Adipocyte (in vitro differentiated cells): ENCODE data around the gene PDZD2.
"Not testable (repeated sequence)": the region's sequence is repeated elsewhere in the genome, so short reads cannot be mapped to it uniquely, and the experiment has no call there.

ENCODE experiments used
- DNase-seq: peaks from one replicate; pipeline ENCODE4 v3.0.0-alpha.2; 2015; ENCODE audit warnings: low read depth
- H3K27me3 ChIP-seq: replicated peaks from 2 replicates; pipeline ENCODE4 v1.7.0; 2013; ENCODE audit warnings: mild to moderate bottlenecking, low read length, moderate library complexity; ENCODE audit not compliant: control insufficient read depth, insufficient read depth
- H3K36me3 ChIP-seq: 2 replicates; pipeline ENCODE4 v1.7.0; 2013; ENCODE audit warnings: low read length, mild to moderate bottlenecking, moderate library complexity; ENCODE audit not compliant: control insufficient read depth, insufficient read depth, severe bottlenecking
- H3K4me1 ChIP-seq: 2 replicates; pipeline ENCODE4 v1.7.0; 2013; ENCODE audit warnings: mild to moderate bottlenecking, low read length, moderate library complexity; ENCODE audit not compliant: control insufficient read depth, insufficient read depth
- H3K4me3 ChIP-seq: 2 replicates; pipeline ENCODE4 v1.7.0; 2013; ENCODE audit warnings: mild to moderate bottlenecking, low read length, moderate library complexity
- H3K9ac ChIP-seq: 2 replicates; pipeline ENCODE4 v1.7.0; 2013; ENCODE audit warnings: mild to moderate bottlenecking, low read length, moderate library complexity
- H3K9me3 ChIP-seq: 2 replicates; pipeline ENCODE4 v1.7.0; 2013; ENCODE audit warnings: mild to moderate bottlenecking, low read length, moderate library complexity; ENCODE audit not compliant: control insufficient read depth

Gene PDZD2

DNA sequence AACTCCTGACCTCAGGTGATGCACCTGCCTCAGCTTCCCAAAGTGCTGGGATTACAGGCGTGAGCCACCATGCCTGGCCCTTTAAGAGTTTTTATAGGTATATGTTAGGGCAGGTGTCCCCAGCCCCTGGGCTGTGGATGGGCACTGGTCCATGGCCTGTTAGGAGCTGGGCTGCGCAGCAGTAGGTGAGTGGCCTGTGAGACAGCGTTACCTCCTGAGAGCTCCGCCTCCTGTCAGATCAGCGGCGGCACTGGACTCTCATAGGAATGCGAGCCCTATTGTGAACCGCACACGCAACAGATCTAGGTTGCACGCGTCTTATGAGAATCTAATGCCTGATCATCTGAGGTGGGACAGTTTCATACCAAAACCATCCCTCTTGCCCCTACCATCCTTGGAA lies 361.8 kb downstream of the PDZD2 start:
- DNase-seq, result no peak
- peaks cover 2% of the 10 kb centered on the region for H3K27me3 ChIP-seq
- H3K9ac ChIP-seq, result no peak overlapping the region
- H3K36me3 ChIP-seq, result peaks cover 10% of the 10 kb centered on the region
- no peak overlapping the region for H3K4me3 ChIP-seq
- H3K4me1 ChIP-seq, result no peaks in the 10 kb centered on the region
- H3K9me3 ChIP-seq, result no peaks in the 10 kb centered on the region

DNA sequence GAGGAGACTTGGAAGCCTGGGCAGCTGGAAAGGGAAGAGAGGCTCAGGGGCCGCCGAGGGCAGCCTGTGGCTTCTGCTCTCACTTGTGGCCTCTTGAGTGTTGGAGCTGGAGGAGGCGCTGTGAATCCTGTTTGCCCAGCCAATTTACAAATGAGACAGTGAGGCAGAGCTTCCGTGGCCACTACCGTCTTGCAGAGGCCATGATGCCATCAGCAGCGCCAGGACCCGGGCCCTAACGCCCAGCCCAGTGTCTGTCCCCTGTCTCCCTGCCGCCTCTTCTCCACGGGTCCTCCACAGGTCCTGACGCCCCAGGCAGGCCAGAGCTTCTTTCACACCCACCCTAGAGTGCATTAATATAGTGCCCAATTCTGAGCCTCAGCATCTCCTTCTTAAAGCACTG lies 362.4 kb downstream of the PDZD2 start:
- Histone ChIP-seq H3K36me3 (peaks cover 10% of the 10 kb centered on the region), H3K27me3 (no peaks in the 10 kb centered on the region), H3K4me1 (no peaks in the 10 kb centered on the region), H3K9ac (no peak overlapping the region), H3K9me3 (no peaks in the 10 kb centered on the region), H3K4me3 (no peak overlapping the region)
- DNase-seq, result no peak

DNA sequence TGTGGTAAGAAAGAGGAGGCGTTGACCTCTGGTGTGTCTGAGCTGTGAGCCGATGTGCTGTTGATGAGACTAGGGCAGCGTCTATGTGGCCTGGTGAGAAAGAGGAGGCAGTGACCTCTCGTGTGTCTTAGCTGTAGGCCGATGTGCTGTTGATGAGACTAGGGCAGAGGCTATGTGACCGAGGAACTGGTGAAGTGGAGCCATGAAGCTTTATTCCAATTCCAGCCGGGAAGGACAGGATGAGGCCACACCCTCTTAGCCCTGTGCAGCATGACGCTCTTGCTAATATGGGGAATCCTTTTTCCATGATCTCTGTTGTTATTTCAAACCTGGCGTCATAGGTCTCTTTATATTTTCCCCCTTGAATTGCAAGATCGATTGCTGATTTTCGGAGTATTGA lies 362.8 kb downstream of the PDZD2 start:
- Histone ChIP-seq H3K9ac (no peak overlapping the region), H3K4me3 (no peak overlapping the region), H3K9me3 (no peaks in the 10 kb centered on the region), H3K27me3 (no peaks in the 10 kb centered on the region), H3K36me3 (peaks cover 10% of the 10 kb centered on the region), H3K4me1 (no peaks in the 10 kb centered on the region)
- no peak for DNase-seq

DNA sequence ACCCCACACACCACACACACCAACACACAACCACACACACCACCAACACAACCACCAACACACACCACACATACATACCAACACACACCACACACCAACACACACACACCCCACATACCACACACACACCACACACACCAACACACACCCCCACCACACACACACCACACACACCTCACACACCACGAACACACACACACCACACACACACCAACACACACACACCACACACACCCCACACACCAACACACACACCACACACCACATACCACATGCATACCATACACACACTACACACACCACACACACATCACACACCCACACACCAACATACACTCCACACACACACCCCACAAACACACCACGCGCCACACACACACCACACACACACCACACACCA lies 363.8 kb downstream of the PDZD2 start:
- Histone ChIP-seq H3K27me3 (no peaks in the 10 kb centered on the region), H3K9ac (no peak overlapping the region), H3K9me3 (no peaks in the 10 kb centered on the region), H3K4me3 (no peak overlapping the region), H3K4me1 (no peaks in the 10 kb centered on the region), H3K36me3 (peaks cover 10% of the 10 kb centered on the region)
- no peak for DNase-seq

DNA sequence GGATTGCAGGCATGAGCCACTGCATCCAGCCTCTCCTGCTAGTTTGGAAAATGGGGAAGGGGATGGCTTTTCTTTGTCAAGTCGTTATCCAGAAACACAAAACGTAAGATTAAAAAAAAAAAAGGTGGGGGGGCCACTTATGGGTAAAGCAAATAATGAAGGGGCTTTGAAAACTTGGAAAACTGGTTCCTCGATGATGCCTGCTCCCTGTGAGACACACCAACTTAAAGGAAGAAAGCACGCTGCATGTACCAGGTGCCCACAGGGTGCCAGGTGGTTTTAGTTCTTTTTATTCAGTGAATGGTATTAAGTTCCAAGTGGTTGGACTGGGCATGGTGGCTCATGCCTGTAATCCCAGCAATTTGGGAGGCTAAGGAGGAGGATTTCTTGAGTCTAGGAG lies 365.1 kb downstream of the PDZD2 start:
- H3K4me3 ChIP-seq, result no peak overlapping the region
- no peaks in the 10 kb centered on the region for H3K4me1 ChIP-seq
- H3K9me3 ChIP-seq, result no peaks in the 10 kb centered on the region
- no peaks in the 10 kb centered on the region for H3K27me3 ChIP-seq
- no peak overlapping the region for H3K9ac ChIP-seq
- no peak for DNase-seq
- peaks cover 10% of the 10 kb centered on the region for H3K36me3 ChIP-seq

DNA sequence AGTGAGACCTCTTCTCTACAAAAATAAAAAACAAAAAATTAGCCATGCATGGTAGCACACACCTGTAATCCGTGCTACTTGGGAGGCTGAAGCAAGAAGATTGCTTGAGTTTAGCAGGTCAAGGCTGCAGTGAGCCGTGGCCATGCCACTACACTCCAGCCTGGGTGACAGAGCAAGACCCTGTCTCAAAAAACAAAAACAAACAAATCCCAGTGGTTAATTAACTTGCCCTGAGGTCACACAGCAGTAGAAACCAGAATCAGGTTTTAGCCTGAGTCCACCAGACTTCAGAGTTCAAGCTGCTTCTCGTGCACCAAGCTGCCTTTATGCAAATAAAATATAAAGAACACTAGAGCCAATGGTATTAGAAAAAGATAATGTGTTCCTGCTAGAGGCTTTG lies 365.5 kb downstream of the PDZD2 start:
- no peak overlapping the region for H3K9ac ChIP-seq
- H3K27me3 ChIP-seq, result no peaks in the 10 kb centered on the region
- DNase-seq, result no peak
- no peak overlapping the region for H3K4me3 ChIP-seq
- H3K9me3 ChIP-seq, result no peaks in the 10 kb centered on the region
- no peaks in the 10 kb centered on the region for H3K4me1 ChIP-seq
- peaks cover 10% of the 10 kb centered on the region for H3K36me3 ChIP-seq

DNA sequence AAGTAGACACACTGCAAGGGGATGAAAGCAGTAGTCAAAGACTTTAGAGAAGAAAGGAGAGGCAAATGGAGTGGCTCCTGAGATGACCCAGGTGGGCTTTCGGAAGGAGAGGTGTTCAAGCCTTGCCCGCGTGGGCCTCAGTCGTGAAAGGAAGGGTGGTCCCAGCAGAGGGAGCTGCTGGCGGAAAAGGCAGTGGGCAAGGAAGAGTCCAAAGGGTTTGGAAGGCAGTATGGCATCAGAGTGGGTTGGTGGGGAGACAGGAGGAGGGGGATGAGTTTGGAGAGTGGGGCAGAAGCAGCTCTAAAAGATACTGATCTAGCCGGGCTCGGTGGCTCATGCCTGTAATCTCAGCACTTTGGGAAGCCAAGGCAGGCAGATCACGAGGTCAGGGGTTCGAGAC lies 369.8 kb downstream of the PDZD2 start:
- Histone ChIP-seq H3K9me3 (no peaks in the 10 kb centered on the region), H3K36me3 (peaks cover 1% of the 10 kb centered on the region), H3K4me3 (no peak overlapping the region), H3K4me1 (no peaks in the 10 kb centered on the region), H3K27me3 (peaks cover 7% of the 10 kb centered on the region), H3K9ac (no peak overlapping the region)
- DNase-seq, result no peak

DNA sequence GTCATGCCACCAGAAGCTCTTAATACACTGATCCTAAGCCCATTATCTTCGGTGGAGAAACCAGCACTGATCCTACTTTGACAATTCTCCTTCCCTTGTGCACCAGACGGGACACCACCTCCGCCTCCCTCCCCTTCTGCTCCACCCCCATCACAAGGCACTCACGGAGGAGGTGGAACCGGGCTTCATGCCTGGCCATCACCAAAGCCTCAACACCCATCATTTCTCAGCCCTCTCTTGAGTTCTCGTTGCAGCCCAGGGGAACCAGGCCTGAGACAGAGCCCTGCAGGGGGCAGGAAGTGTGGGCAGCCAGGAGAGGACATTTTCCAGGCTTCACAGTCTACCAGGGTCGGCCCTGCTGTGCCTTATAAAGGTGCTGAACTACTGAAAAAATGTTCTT lies 374.7 kb downstream of the PDZD2 start:
- H3K36me3 ChIP-seq, result no peaks in the 10 kb centered on the region
- DNase-seq, result no peak
- no peak overlapping the region for H3K9ac ChIP-seq
- H3K4me3 ChIP-seq, result no peak overlapping the region
- no peaks in the 10 kb centered on the region for H3K9me3 ChIP-seq
- peaks cover 7% of the 10 kb centered on the region for H3K27me3 ChIP-seq
- H3K4me1 ChIP-seq, result peaks cover 21% of the 10 kb centered on the region

DNA sequence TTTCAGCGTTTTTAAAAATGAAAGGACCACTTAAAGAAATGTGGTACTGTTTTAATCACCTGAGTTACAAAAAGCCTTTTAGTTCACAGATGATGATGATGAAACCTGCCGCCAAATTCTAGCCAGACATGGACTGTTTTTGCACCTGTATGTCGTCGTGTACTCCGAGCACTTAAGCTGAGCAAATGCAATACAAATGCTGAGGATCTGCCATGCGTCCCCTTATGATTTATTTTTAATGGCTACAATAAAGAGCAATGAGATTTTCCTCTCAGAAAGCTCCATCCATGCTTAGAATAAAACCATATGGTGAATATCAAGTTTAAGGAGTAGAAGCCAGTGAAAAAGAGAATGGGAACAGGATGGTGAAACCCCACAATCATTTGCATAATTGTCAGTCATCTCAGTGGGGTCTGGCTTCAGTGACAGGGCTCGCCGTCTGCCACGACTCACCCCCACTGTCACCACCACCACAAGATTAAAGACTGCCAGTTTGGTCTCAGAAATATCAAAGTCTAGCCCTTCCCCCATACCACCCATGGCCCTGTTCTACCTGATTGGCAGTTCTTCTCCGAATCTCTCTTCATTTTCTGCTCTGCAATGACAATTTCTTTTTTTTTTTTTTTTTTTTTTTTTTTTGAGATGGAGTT lies 375.3 kb downstream of the PDZD2 start:
- no peaks in the 10 kb centered on the region for H3K9me3 ChIP-seq
- no peak for DNase-seq
- peaks cover 7% of the 10 kb centered on the region for H3K27me3 ChIP-seq
- H3K36me3 ChIP-seq, result no peaks in the 10 kb centered on the region
- H3K4me3 ChIP-seq, result no peak overlapping the region
- H3K9ac ChIP-seq, result no peak overlapping the region
- peaks cover 27% of the 10 kb centered on the region for H3K4me1 ChIP-seq

DNA sequence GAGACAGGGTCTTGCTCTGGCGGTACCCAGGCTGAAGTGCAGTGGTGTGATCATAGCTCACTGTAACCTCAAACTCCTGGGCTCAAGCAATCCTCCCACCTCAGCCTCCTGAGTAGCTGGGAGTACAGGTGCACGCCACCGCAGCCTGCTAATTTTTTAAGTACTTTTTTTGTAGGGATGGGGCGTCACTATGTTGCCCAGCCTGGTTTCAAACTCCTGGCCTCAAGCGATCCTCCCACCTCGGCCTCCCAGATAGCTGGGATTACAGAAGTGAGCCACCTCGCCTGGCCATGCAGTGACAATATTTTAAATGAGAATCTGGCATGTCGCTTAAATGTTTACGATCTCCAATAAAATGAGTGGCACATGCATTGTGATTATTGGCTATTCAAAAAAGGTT lies 376.3 kb downstream of the PDZD2 start:
- not testable (repeated sequence) for DNase-seq, H3K36me3 ChIP-seq, H3K4me3 ChIP-seq, H3K27me3 ChIP-seq, H3K9ac ChIP-seq, H3K9me3 ChIP-seq
- H3K4me1 ChIP-seq, result peaks cover 36% of the 10 kb centered on the region

DNA sequence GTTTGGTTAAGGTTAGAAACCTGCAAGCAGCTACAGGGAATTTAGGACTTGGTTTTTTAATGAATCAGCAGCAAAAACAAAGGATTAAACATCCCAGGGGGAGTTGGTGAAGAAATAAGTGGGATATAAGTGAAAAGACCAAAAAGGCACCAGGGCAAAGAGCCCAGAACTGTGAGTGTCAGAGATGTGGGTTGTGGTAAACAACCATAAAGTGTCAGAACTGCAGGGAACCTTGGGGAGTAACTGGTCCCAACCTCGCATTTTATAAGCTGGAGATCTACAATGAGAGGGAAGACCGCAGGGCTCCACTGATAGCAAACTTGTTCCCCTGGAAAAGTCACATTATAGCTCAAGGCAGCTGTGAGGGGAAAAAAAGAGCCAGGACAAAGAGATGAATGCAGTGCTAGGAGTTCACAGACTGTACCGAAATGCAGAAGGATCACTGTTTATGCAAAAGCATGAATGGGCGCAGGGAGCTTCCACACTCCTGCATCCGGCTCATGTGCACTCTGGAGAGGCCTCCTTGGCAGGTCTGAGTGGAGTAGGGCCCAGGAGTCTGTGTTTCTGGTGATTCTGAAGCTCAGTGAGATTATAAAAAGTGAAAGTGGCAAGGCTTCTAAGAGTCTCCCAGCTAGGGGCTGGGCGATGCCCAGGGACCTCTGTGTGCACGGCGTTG lies 378.9 kb downstream of the PDZD2 start:
- Histone ChIP-seq H3K9me3 (no peaks in the 10 kb centered on the region), H3K9ac (peak overlapping the region; percentile 85), H3K27me3 (no peaks in the 10 kb centered on the region), H3K4me3 (peak overlapping the region; percentile 53), H3K36me3 (no peaks in the 10 kb centered on the region), H3K4me1 (peaks cover 57% of the 10 kb centered on the region)
- DNase-seq, result no peak
